Suprapubic skin (tissue), 4 donors: Measurements from ENCODE around the gene CMKLR1.

Source experiments
- EP300 ChIP-seq: sonication (generic); formaldehyde crosslinking; IDR thresholded peaks from one replicate; pipeline ENCODE4 v1.6.1; 2017; ENCODE audit warnings: antibody characterized with exemption
- POLR2A ChIP-seq, 2 donors: fragments of 450-650 bp; IDR thresholded peaks; one replicate each; pipeline ENCODE4 v1.6.1; 2017; ENCODE audit warnings: antibody characterized with exemption in 2 of 2, mild to moderate bottlenecking in 2 of 2, moderate library complexity in 2 of 2
- POLR2AphosphoS5 ChIP-seq, 3 donors: sonication (generic); formaldehyde crosslinking; IDR thresholded peaks; one replicate each; pipeline ENCODE4 v1.6.1; 2017; ENCODE audit warnings: antibody characterized with exemption in 3 of 3
- TF ChIP-seq, protein P1 (sequence below), 2 donors: fragments of 200-600 bp in 1 of 2; fragments of 450-650 bp in 1 of 2; sonication (generic) in 1 of 2; IDR thresholded peaks; one replicate each; pipeline ENCODE4 v1.5.1; 2016 to 2019; ENCODE audit warnings: antibody characterized with exemption in 2 of 2, mild to moderate bottlenecking in 1 of 2, moderate library complexity in 1 of 2

DNA sequence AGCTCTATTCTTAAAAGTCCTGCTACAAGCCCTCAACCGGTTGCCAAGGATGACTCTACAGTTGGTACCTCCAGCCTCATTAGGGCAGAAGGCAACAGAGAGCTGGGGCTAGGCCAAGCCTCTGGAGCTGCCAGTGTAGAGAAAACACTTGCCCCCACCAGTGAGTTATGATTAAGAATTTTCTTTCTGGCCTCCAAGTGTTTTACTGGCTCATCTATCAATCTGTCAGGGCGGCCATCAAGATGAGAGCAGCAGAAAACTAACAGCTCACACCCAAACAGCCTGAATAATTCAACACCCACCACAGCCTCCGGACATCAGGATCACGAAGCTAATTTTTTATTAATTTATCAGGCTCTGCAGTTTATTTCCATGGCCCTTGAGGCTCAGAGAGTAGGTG is 40.7 kb upstream of the CMKLR1 start:
- TF ChIP-seq POLR2AphosphoS5 (IDR thresholded peaks at IDR 0.05) (no peak), EP300 (no peak), POLR2A (IDR thresholded peaks at IDR 0.05) (no peak)
- TF ChIP-seq, protein P1, sequence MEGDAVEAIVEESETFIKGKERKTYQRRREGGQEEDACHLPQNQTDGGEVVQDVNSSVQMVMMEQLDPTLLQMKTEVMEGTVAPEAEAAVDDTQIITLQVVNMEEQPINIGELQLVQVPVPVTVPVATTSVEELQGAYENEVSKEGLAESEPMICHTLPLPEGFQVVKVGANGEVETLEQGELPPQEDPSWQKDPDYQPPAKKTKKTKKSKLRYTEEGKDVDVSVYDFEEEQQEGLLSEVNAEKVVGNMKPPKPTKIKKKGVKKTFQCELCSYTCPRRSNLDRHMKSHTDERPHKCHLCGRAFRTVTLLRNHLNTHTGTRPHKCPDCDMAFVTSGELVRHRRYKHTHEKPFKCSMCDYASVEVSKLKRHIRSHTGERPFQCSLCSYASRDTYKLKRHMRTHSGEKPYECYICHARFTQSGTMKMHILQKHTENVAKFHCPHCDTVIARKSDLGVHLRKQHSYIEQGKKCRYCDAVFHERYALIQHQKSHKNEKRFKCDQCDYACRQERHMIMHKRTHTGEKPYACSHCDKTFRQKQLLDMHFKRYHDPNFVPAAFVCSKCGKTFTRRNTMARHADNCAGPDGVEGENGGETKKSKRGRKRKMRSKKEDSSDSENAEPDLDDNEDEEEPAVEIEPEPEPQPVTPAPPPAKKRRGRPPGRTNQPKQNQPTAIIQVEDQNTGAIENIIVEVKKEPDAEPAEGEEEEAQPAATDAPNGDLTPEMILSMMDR (IDR thresholded peaks at IDR 0.05): no peak
